Tibial nerve (tissue), 4 donors: ENCODE results near the gene CERS2. TPM values are rescaled to one million over a fixed set of nuclear protein-coding genes. Genes with fewer than 3 reads are reported as not detected.

Experiments
- DNase-seq, 2 donors: peaks; one replicate each; pipeline ENCODE4 v3.0.0-alpha.2; 2019; ENCODE audit warnings: low spot score in 2 of 2
- H3K27ac ChIP-seq, 4 donors: fragments of 200-600 bp; sonication (generic) in 3 of 4; one replicate each; pipeline ENCODE4 v1.5.1; 2017 to 2019; ENCODE audit warnings: mild to moderate bottlenecking in 1 of 4
- H3K27me3 ChIP-seq, 2 donors: fragments of 200-600 bp; sonication (generic) in 1 of 2; one replicate each; pipeline versions ENCODE4 v1.5.1 to v1.6.0; 2017 to 2019
- H3K36me3 ChIP-seq, 3 donors: fragments of 200-600 bp; sonication (generic); one replicate each; pipeline ENCODE4 v1.5.1; 2018 to 2019
- H3K4me1 ChIP-seq, 4 donors: fragments of 200-600 bp; sonication (generic) in 3 of 4; one replicate each; pipeline ENCODE4 v1.5.1; 2017 to 2019
- H3K4me3 ChIP-seq, 4 donors: fragments of 200-600 bp; sonication (generic) in 3 of 4; one replicate each; pipeline ENCODE4 v1.5.1; 2017 to 2019; ENCODE audit warnings: mild to moderate bottlenecking in 1 of 4, moderate library complexity in 1 of 4
- H3K9me3 ChIP-seq, 4 donors: fragments of 200-600 bp; sonication (generic) in 3 of 4; one replicate each; pipeline ENCODE4 v1.5.1; 2017 to 2019
- EP300 ChIP-seq, 2 donors: sonication (generic); formaldehyde crosslinking; IDR thresholded peaks; one replicate each; pipeline ENCODE4 v1.6.1; 2017; ENCODE audit warnings: antibody characterized with exemption in 2 of 2, mild to moderate bottlenecking in 1 of 2
- POLR2A ChIP-seq, 2 donors: fragments of 450-650 bp; IDR thresholded peaks; one replicate each; pipeline ENCODE4 v1.6.1; 2017; ENCODE audit warnings: antibody characterized with exemption in 2 of 2, mild to moderate bottlenecking in 2 of 2, moderate library complexity in 2 of 2
- WGBS, 2 donors: methylation state at CpG; one replicate each; pipeline ENCODE4 v1.1.5; 2018; 5-methylcytosine and 5-hydroxymethylcytosine counted together
- total RNA-seq, 4 donors: library from RNA; depleted of rRNA; stranded (reverse); fragments of >200 nt; gene quantifications; one replicate each; pipeline ENCODE4 v1.1.0, GENCODE V29; 2016
- TF ChIP-seq, protein P1 (sequence below), 5 experiments: fragments of 200-600 bp in 3 of 5; fragments of 450-650 bp in 2 of 5; sonication (generic) in 3 of 5; IDR thresholded peaks; one replicate each; pipeline ENCODE4 v1.5.1; 2016 to 2019; ENCODE audit warnings: antibody characterized with exemption in 5 of 5, mild to moderate bottlenecking in 3 of 5, moderate library complexity in 2 of 5

The CERS2 gene
- total RNA-seq, 4 donors from 2014 or later, result 137 to 168 (median 140) TPM

DNA sequence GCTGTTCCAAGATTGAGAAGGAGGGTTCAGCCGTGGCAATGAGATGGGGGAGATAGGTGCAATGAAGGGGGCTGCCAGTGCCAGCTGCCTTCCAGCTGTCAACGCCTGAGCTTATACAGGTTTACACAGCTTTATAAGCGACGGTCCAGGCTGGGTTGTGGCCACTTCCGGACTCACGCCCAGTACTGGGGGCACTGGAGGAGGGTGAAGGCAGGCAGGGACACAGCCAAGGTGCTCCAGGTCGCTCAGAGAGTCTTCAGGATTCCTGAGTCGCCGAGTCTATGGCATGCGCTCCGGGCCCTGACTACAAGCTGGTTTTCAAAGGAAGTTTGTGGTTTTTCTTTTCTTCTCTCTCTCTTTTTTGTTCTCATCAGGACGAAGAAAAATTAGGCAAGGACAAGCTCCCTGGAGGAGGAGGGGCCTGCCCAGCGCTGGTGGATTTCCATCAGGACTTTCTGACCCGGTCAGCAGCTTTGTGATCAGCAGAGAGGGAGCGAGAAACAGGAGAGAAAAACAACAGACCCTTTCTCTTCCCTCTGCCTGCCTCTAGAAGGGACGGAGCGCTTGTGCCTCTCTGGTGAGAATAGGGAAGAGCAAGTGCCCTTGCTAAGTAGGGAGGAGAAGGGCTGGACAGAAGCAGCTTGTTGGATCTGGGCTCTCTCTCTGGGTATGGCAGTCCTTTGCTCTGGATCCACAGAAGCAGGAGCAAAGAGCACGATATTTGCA lies 31.9 kb upstream of the CERS2 start, which contains the start of gene MINDY1:
TSS of gene MINDY1 (minus strand) at position 576 of the 726 bp plus-strand sequence. CDS start 4,285 bp downstream, outside the sequence.
- H3K4me3 ChIP-seq, result peak within 1 kb of the TSS; percentile 52 to 71 (median 64)
- peak within 1 kb of the TSS; percentile 83 to 96 (median 91) for H3K27ac ChIP-seq
- peak; percentile 54 to 79 for DNase-seq
- TF ChIP-seq EP300 (IDR thresholded peaks at IDR 0.05), result peak; percentile 6 to 95
- TF ChIP-seq, protein P1, sequence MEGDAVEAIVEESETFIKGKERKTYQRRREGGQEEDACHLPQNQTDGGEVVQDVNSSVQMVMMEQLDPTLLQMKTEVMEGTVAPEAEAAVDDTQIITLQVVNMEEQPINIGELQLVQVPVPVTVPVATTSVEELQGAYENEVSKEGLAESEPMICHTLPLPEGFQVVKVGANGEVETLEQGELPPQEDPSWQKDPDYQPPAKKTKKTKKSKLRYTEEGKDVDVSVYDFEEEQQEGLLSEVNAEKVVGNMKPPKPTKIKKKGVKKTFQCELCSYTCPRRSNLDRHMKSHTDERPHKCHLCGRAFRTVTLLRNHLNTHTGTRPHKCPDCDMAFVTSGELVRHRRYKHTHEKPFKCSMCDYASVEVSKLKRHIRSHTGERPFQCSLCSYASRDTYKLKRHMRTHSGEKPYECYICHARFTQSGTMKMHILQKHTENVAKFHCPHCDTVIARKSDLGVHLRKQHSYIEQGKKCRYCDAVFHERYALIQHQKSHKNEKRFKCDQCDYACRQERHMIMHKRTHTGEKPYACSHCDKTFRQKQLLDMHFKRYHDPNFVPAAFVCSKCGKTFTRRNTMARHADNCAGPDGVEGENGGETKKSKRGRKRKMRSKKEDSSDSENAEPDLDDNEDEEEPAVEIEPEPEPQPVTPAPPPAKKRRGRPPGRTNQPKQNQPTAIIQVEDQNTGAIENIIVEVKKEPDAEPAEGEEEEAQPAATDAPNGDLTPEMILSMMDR (IDR thresholded peaks at IDR 0.05), result peak; percentile 42 to 77 (median 64)
- TF ChIP-seq POLR2A (IDR thresholded peaks at IDR 0.05), result peak; percentile 48 to 67
- 0 to 2% methylated on average over 18 of the region's 18 CpGs for WGBS, 2 donors
- peaks cover 0 to 84% (median 52%) of the 10 kb centered on the region in 4 donors for H3K4me1 ChIP-seq
- H3K36me3 ChIP-seq, result peaks cover 0 to 11% (median 0%) of the 10 kb centered on the region in 3 donors
- no peaks in the 10 kb centered on the region for H3K9me3 ChIP-seq
- H3K27me3 ChIP-seq, result no peaks in the 10 kb centered on the region

DNA sequence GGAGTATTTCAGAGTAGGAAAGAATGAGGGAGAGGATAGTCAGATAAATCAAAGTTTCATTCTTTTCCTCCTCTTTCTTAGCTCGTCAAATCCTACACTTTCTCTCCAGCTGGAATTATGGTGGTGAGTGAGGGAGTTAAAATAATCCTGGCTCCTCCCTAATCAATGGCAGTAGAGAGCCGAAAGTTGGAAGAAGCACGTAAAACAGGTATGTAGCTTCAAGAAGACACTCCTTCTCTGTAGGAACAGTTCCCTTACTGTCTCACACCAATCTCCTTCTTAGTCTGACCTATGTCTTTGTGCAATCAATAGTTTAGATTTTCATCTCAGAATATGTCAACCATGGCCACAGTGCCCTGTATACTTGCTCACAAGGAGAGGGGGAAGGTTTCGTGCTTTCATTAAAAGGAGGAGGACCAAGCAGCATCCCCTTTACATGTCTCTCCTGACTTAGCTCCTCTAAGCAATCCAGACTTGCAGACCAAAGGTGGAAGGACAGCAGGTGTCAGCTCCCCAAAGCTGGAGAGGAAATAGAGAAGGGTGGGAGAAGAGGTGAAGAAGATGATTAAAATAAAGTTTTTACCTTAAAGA lies 31.2 kb upstream of the CERS2 start:
- TF ChIP-seq EP300 (IDR thresholded peaks at IDR 0.05) (no peak), POLR2A (IDR thresholded peaks at IDR 0.05) (no peak)
- TF ChIP-seq, protein P1 (IDR thresholded peaks at IDR 0.05), result no peak
- Histone ChIP-seq H3K36me3 (peaks cover 0 to 18% (median 0%) of the 10 kb centered on the region in 3 donors), H3K27me3 (no peaks in the 10 kb centered on the region), H3K4me3 (peak overlapping the region; percentile 49 to 71 (median 55)), H3K4me1 (peaks cover 0 to 83% (median 50%) of the 10 kb centered on the region in 4 donors), H3K27ac (peak overlapping the region; percentile 83 to 96 (median 91)), H3K9me3 (no peaks in the 10 kb centered on the region)
- WGBS, 2 donors, result 2 to 8% methylated on average over 4 of the region's 4 CpGs
- peak in 1 of 2 donors; percentile 23 for DNase-seq

DNA sequence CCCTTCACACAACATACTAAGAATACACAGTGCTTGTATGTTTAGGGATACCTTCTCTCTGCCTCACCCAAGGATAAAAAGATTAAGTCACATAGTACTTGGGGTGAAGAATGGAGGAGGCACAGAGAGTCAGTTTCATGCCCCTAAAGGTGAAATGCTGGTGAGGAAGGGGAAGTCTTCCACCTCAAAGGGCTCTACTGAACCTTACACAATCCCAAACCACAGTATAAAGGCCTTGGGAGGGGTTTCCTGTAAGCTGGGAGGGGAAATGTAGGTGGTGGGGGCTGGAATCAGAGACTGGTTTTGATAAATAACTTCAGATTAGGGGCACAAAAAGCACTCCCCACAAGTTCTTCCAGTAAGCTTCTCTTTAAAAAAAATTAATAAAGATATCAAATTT lies 28.5 kb upstream of the CERS2 start:
- H3K9me3 ChIP-seq, result no peaks in the 10 kb centered on the region
- DNase-seq, result no peak
- peaks cover 0 to 44% (median 0%) of the 10 kb centered on the region in 3 donors for H3K36me3 ChIP-seq
- H3K27me3 ChIP-seq, result no peaks in the 10 kb centered on the region
- H3K4me3 ChIP-seq, result peak overlapping the region in 3 of 4 donors; percentile 14 to 71 (median 58)
- TF ChIP-seq POLR2A (IDR thresholded peaks at IDR 0.05) (no peak), EP300 (IDR thresholded peaks at IDR 0.05) (no peak)
- TF ChIP-seq, protein P1 (IDR thresholded peaks at IDR 0.05), result no peak
- peaks cover 0 to 85% (median 46%) of the 10 kb centered on the region in 4 donors for H3K4me1 ChIP-seq
- peak overlapping the region in 3 of 4 donors; percentile 40 to 96 (median 91) for H3K27ac ChIP-seq

DNA sequence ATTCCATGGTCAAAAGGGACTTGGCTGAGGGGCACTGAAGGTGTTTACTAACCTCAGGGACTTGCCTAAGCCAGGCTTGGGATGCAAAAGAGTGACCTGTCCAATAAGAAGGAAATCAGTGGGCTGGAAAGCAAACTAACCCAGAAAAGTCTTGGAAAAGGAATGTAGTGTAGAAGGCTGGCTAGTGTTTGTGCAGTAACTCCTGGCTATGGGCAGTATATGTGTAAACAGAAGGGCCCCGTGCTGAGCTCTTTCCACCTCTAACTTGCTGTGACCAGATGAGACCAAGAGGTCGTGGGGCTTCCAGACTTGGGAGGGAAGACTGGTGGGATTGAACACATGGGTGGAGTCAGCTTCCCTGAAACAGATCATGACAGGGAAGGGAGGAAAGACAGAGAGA lies 28.0 kb upstream of the CERS2 start:
- H3K9me3 ChIP-seq, result no peaks in the 10 kb centered on the region
- H3K4me3 ChIP-seq, result peak overlapping the region in 1 of 4 donors; percentile 58
- peaks cover 0 to 82% (median 42%) of the 10 kb centered on the region in 4 donors for H3K4me1 ChIP-seq
- H3K27ac ChIP-seq, result peak overlapping the region in 3 of 4 donors; percentile 40 to 96 (median 91)
- H3K36me3 ChIP-seq, result peaks cover 0 to 50% (median 5%) of the 10 kb centered on the region in 3 donors
- H3K27me3 ChIP-seq, result no peaks in the 10 kb centered on the region
- TF ChIP-seq, protein P1 (IDR thresholded peaks at IDR 0.05), result no peak
- no peak for TF ChIP-seq EP300 (IDR thresholded peaks at IDR 0.05)
- no peak for TF ChIP-seq POLR2A (IDR thresholded peaks at IDR 0.05)
- WGBS, 2 donors, result 28 to 32% methylated on average over 2 of the region's 2 CpGs
- no peak for DNase-seq

DNA sequence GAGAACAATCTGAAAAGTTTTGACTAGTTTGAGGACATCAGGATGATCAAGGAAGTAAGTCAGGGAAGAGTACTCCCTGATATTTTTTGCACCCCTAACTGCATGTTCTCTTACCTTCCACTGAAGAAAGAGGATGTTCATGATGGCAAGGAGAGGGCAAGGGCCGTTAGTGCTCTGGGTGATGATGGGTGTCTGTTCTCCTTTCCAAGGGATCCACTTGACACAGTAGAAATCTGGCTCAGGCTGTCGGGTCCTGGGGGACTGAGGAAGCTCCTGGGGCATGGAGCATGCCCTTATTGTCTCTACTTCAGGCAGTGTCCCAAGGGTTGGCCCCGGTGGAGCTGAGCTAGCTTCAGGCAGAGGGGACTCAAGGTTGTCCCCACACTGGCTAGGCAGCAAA lies 27.4 kb upstream of the CERS2 start:
- Histone ChIP-seq H3K4me3 (peak overlapping the region in 1 of 4 donors; percentile 58), H3K36me3 (peaks cover 0 to 55% (median 8%) of the 10 kb centered on the region in 3 donors), H3K4me1 (peaks cover 0 to 77% (median 36%) of the 10 kb centered on the region in 4 donors), H3K9me3 (no peaks in the 10 kb centered on the region), H3K27me3 (no peaks in the 10 kb centered on the region), H3K27ac (peak overlapping the region in 2 of 4 donors; percentile 91 to 96)
- WGBS, 2 donors, result 71 to 79% methylated on average over 3 of the region's 3 CpGs
- TF ChIP-seq EP300 (IDR thresholded peaks at IDR 0.05), result no peak
- TF ChIP-seq, protein P1 (IDR thresholded peaks at IDR 0.05), result no peak
- TF ChIP-seq POLR2A (IDR thresholded peaks at IDR 0.05), result no peak
- no peak for DNase-seq
